MM.1S (cell line): ENCODE results near the gene TMEM26.

Experiments used
- DNase-seq: peaks from one replicate; pipeline ENCODE4 v3.0.0-alpha.2; 2015
- H2AFZ ChIP-seq: fragments of 300-600 bp; sonication (generic); 2 replicates; pipeline ENCODE4 v1.6.0; 2016; ENCODE audit warnings: antibody characterized with exemption, low read length
- H3F3A ChIP-seq: fragments of 300-600 bp; sonication (generic); 2 replicates; pipeline ENCODE4 v1.6.1; 2016; ENCODE audit warnings: mild to moderate bottlenecking, antibody characterized with exemption, low read length, moderate library complexity, mixed read lengths; ENCODE audit not compliant: insufficient read depth
- H3K27ac ChIP-seq: fragments of 300-600 bp; sonication (generic); 2 replicates; pipeline ENCODE4 v1.5.1; 2016; ENCODE audit warnings: mild to moderate bottlenecking, low read length
- H3K27me3 ChIP-seq: fragments of 300-600 bp; sonication (generic); replicated peaks from 2 replicates; pipeline ENCODE4 v1.6.0; 2016; ENCODE audit warnings: low read length; ENCODE audit not compliant: insufficient read depth
- H3K36me3 ChIP-seq: fragments of 300-600 bp; sonication (generic); replicated peaks from 2 replicates; pipeline ENCODE4 v1.6.1; 2016; ENCODE audit warnings: mild to moderate bottlenecking, low read length, mixed read lengths; ENCODE audit not compliant: insufficient read depth
- H3K4me1 ChIP-seq: fragments of 300-600 bp; sonication (generic); 2 replicates; pipeline ENCODE4 v1.6.1; 2016; ENCODE audit warnings: low read length, mixed read lengths
- H3K4me2 ChIP-seq: fragments of 300-600 bp; sonication (generic); 2 replicates; pipeline ENCODE4 v1.6.0; 2016; ENCODE audit warnings: low read depth, low read length
- H3K4me3 ChIP-seq: fragments of 300-600 bp; sonication (generic); 2 replicates; pipeline ENCODE4 v1.5.1; 2016; ENCODE audit warnings: low read length, mixed read lengths
- H3K79me2 ChIP-seq: fragments of 300-600 bp; sonication (generic); 2 replicates; pipeline ENCODE4 v1.6.1; 2016; ENCODE audit warnings: mixed run types, low read length, mixed read lengths
- H3K9ac ChIP-seq: fragments of 300-600 bp; sonication (generic); 2 replicates; pipeline ENCODE4 v1.6.1; 2016; ENCODE audit warnings: low read length, mixed read lengths
- H3K9me2 ChIP-seq: fragments of 300-600 bp; sonication (generic); replicated peaks from 2 replicates; pipeline ENCODE4 v1.6.1; 2016; ENCODE audit warnings: mild to moderate bottlenecking, low read length, mixed read lengths; ENCODE audit not compliant: insufficient read depth
- H3K9me3 ChIP-seq: fragments of 300-600 bp; sonication (generic); replicated peaks from 2 replicates; pipeline ENCODE4 v1.6.1; 2016; ENCODE audit warnings: mild to moderate bottlenecking, low read length, mixed read lengths; ENCODE audit not compliant: insufficient read depth
- H4K20me1 ChIP-seq: fragments of 300-600 bp; sonication (generic); 2 replicates; pipeline ENCODE4 v1.6.1; 2016; ENCODE audit warnings: mild to moderate bottlenecking, low read length, moderate library complexity, mixed read lengths; ENCODE audit not compliant: insufficient read depth
- CTCF ChIP-seq: fragments of 300-600 bp; sonication (generic); IDR thresholded peaks from 2 replicates; pipeline ENCODE4 v1.5.1; 2016; ENCODE audit warnings: antibody characterized with exemption, low read length, mixed read lengths
- EZH2 ChIP-seq: fragments of 300-600 bp; sonication (generic); optimal IDR thresholded peaks from 2 replicates; pipeline ENCODE3; 2017; ENCODE audit warnings: low read depth, mild to moderate bottlenecking, antibody characterized with exemption, low read length, mixed read lengths
- EZH2phosphoT487 ChIP-seq: fragments of 300-600 bp; sonication (generic); IDR thresholded peaks from 2 replicates; pipeline ENCODE4 v1.6.1; 2018; ENCODE audit warnings: antibody characterized with exemption, low read length

The TMEM26 gene

DNA sequence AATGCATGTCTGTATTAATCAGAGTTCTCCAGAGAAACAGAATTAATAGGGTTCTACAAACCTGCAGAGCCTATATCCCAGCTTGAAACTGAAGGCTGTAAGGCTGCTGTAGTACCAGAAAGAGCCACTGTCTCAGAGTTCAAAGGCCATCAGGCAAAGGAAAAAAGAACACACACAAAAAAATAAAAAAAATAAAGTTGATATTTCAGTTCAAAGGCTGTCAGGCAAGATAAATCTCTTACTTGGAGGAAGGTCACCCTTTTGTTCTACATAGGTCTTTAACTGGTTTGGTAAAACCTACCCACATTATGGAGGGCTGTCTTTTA, 12.0 kb upstream of the TMEM26 start:
- no peak overlapping the region for H3K9ac ChIP-seq
- no peak overlapping the region for H2AFZ ChIP-seq
- no peak for TF ChIP-seq EZH2
- no peak for TF ChIP-seq EZH2phosphoT487
- no peak for TF ChIP-seq CTCF
- H3K9me3 ChIP-seq = no peaks in the 10 kb centered on the region
- H3F3A ChIP-seq = no peaks in the 10 kb centered on the region
- H3K4me1 ChIP-seq = no peaks in the 10 kb centered on the region
- no peaks in the 10 kb centered on the region for H3K27me3 ChIP-seq
- H3K27ac ChIP-seq = no peak overlapping the region
- no peak overlapping the region for H3K4me3 ChIP-seq
- H3K9me2 ChIP-seq = no peaks in the 10 kb centered on the region
- H3K79me2 ChIP-seq = no peaks in the 10 kb centered on the region
- no peak overlapping the region for H3K4me2 ChIP-seq
- no peaks in the 10 kb centered on the region for H4K20me1 ChIP-seq
- no peaks in the 10 kb centered on the region for H3K36me3 ChIP-seq
- DNase-seq = no peak

DNA sequence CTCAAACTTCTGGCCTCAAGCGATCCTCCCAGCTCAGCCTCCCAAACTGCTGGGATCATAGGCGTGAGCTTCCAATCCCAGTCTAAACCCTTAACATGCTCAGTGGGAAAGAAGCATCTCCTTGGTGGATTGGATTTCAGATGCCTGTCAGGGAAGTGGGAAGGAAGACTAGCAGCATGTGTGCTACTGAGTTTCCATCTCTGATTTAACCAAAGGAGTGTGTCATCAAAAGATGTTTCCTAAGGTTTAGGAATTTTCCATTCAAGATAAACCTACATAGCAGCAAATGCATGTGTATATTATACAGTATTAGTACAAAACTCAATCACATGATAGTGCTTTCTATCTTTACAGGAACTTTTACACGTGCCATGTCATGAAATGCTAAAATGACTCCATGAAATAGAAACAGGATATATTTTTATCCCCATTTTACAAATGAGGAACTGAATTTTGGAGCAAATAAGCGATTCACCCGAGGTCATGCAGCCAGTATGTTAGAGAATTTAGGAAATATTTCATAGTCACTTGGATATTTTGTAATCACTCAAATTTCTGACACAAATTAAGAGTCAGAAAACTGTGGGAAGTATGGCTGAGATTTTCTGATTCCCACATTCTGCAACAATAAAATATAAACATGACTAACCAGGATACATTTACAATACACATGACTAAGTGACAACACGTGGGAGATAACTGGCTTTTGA, 11.4 kb upstream of the TMEM26 start:
- no peak overlapping the region for H3K9ac ChIP-seq
- no peaks in the 10 kb centered on the region for H3K36me3 ChIP-seq
- H3K79me2 ChIP-seq = no peaks in the 10 kb centered on the region
- TF ChIP-seq EZH2phosphoT487 (no peak), CTCF (no peak), EZH2 (no peak)
- no peaks in the 10 kb centered on the region for H3K27me3 ChIP-seq
- no peak for DNase-seq
- no peaks in the 10 kb centered on the region for H3F3A ChIP-seq
- no peak overlapping the region for H3K27ac ChIP-seq
- no peaks in the 10 kb centered on the region for H4K20me1 ChIP-seq
- H3K9me3 ChIP-seq = no peaks in the 10 kb centered on the region
- no peaks in the 10 kb centered on the region for H3K9me2 ChIP-seq
- H2AFZ ChIP-seq = no peak overlapping the region
- no peak overlapping the region for H3K4me3 ChIP-seq
- no peaks in the 10 kb centered on the region for H3K4me1 ChIP-seq
- no peak overlapping the region for H3K4me2 ChIP-seq

DNA sequence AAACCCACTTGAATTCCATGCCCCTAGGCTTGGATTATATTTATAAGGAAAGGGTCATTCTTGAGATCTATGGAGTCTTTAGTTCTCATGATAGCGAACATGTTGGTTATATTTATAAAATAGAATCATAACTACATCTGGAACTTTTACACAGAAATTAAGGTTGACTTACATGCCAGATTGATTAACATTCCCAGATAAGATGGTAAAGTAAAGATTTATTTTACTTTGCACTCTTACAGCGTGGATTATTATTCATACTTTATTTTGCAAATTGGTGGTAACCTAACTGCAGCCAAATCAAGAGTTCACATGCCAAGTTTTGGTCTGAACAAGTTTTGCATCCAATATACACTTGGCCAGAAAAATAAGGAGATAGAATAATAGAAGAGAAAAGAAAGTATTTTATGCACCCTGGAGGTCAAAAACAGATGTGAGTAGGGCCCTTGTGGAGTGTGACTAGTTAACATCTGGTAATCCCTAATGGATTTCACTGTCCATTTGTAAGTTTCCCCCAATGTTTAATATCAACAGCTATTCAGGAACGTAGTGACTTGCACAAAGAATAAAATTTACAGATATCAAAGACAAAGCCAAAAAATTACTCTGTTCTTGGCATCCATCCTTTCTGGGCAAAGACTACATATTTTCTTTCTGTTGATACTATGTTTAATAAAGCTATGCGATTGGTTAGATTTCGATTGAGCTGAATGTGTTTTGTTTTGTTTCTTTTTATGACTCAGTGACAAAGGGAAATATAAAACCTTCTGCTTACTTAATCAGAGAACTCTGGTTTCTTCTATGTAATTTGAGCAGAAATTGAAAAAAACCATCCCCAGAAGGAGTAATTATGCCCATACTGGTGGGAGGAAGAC, 10.1 kb upstream of the TMEM26 start:
- no peak for DNase-seq
- Histone ChIP-seq H3K27ac (no peak overlapping the region), H3K9me2 (no peaks in the 10 kb centered on the region), H3K9me3 (no peaks in the 10 kb centered on the region), H3K27me3 (no peaks in the 10 kb centered on the region), H3K9ac (no peak overlapping the region), H3K79me2 (no peaks in the 10 kb centered on the region), H3K4me1 (no peaks in the 10 kb centered on the region), H3F3A (no peaks in the 10 kb centered on the region), H4K20me1 (no peaks in the 10 kb centered on the region), H3K36me3 (no peaks in the 10 kb centered on the region), H2AFZ (no peak overlapping the region), H3K4me2 (no peak overlapping the region), H3K4me3 (no peak overlapping the region)
- no peak for TF ChIP-seq EZH2
- TF ChIP-seq CTCF = no peak
- no peak for TF ChIP-seq EZH2phosphoT487
